PC-9 (cell line): ENCODE measurements around the gene TMEM117. TPM values are rescaled to one million over a fixed set of nuclear protein-coding genes. Genes with fewer than 3 reads are reported as not detected.
"Not testable (repeated sequence)": the region's sequence is repeated elsewhere in the genome, so short reads cannot be mapped to it uniquely, and the experiment has no call there.

ENCODE experiments used
- BruUV-seq: library from RNA; stranded (reverse); fragments of 400-500 nt; replicated peaks from 2 replicates; lab custom pipeline; 2021; lab: Mats Ljungman, UMichigan
- CTCF ChIA-PET: fragments of 300-600 bp; sonication (Branson Sonifier 250); formaldehyde crosslinking; loops from one replicate; lab custom pipeline; 2022; ENCODE audit warnings: antibody characterized with exemption; lab: Charles Lee
- POLR2A ChIA-PET: fragments of 300-600 bp; sonication (Branson Sonifier 250); formaldehyde crosslinking; loops from one replicate; lab custom pipeline; 2022; ENCODE audit warnings: antibody characterized with exemption; ENCODE audit not compliant: unreplicated experiment; lab: Charles Lee
- DNase-seq, 2 experiments: peaks; one replicate each; pipeline versions ENCODE4 v3.0.0 to v3.0.0-alpha.2; 2015 to 2022; ENCODE audit warnings: mixed read lengths in 1 of 2
- H2AFZ ChIP-seq: fragments of 200-600 bp; sonication (generic); 2 replicates; pipeline ENCODE4 v1.8.1; 2017; ENCODE audit warnings: antibody characterized with exemption
- H3F3A ChIP-seq: fragments of 200-600 bp; sonication (generic); 2 replicates; pipeline ENCODE4 v1.8.1; 2017; ENCODE audit warnings: antibody characterized with exemption, mild to moderate bottlenecking, low read depth; ENCODE audit not compliant: insufficient read depth
- H3K27ac ChIP-seq: fragments of 200-600 bp; sonication (generic); 2 replicates; pipeline ENCODE4 v1.6.1; 2016; ENCODE audit warnings: mixed run types
- H3K27me3 ChIP-seq: fragments of 200-600 bp; sonication (generic); 2 replicates; pipeline ENCODE4 v1.6.1; 2016; ENCODE audit warnings: low read depth, mixed run types; ENCODE audit not compliant: insufficient read depth
- H3K36me3 ChIP-seq: fragments of 200-600 bp; sonication (generic); 2 replicates; pipeline ENCODE4 v1.6.1; 2016; ENCODE audit warnings: low read depth, mixed run types
- H3K4me1 ChIP-seq: fragments of 200-600 bp; sonication (generic); replicated peaks from 2 replicates; pipeline ENCODE4 v1.6.1; 2016; ENCODE audit warnings: mixed run types; ENCODE audit not compliant: insufficient read depth
- H3K4me2 ChIP-seq: fragments of 200-600 bp; sonication (generic); 2 replicates; pipeline ENCODE4 v1.6.1; 2017; ENCODE audit warnings: mixed run types
- H3K4me3 ChIP-seq: fragments of 200-600 bp; sonication (generic); 2 replicates; pipeline ENCODE4 v1.6.1; 2016; ENCODE audit warnings: mixed run types
- H3K79me2 ChIP-seq: fragments of 200-600 bp; sonication (generic); 2 replicates; pipeline ENCODE4 v1.6.1; 2017; ENCODE audit warnings: low read depth, mixed run types
- H3K9me2 ChIP-seq: fragments of 200-600 bp; sonication (generic); 2 replicates; pipeline ENCODE4 v1.8.1; 2017; ENCODE audit warnings: mild to moderate bottlenecking; ENCODE audit not compliant: insufficient read depth
- H3K9me3 ChIP-seq: fragments of 200-600 bp; sonication (generic); 2 replicates; pipeline ENCODE4 v1.8.1; 2016; ENCODE audit warnings: low read depth; ENCODE audit not compliant: insufficient read depth
- H4K20me1 ChIP-seq: fragments of 200-600 bp; sonication (generic); 2 replicates; pipeline ENCODE4 v1.8.1; 2017; ENCODE audit not compliant: insufficient read depth
- CTCF ChIP-seq: fragments of 200-600 bp; sonication (generic); conservative IDR thresholded peaks from 2 replicates; pipeline ENCODE4 v1.6.1; 2017; ENCODE audit warnings: mixed run types, antibody characterized with exemption, mild to moderate bottlenecking, moderate library complexity
- EZH2 ChIP-seq: fragments of 200-600 bp; sonication (generic); IDR thresholded peaks from 2 replicates; pipeline ENCODE4 v1.8.0; 2017; ENCODE audit warnings: antibody characterized with exemption, low read depth
- intact Hi-C: fragments of 100-400 bp; cut with micrococcal nuclease; formaldehyde crosslinking; loops from one replicate; pipeline ENCODE4 v1.10.0; 2022; ENCODE audit not compliant: unreplicated experiment
- total RNA-seq: library from RNA; stranded (reverse); gene quantifications from 2 replicates; pipeline ENCODE4 v1.2.3, GENCODE V29; 2021

Gene TMEM117
- total RNA-seq, 1 experiment from 2014 or later: 2.0 TPM

DNA sequence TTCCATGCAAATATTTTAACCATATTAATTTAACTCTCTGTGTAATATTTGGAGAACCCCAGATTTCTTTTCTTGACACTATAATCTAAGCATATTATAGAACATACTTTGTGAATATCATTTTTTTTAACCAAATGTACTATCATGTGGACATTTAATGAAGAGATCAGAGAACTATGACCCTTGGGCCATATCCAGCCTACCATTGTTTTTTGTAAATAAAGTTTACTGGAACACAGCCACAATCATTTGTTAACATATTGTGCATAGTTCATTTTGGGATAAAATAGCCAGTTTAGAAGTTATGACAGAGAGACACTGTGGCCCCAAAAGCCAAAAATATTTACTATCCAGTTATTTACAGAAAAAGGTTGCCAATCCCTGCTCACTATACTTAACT is 338.2 kb downstream of the TMEM117 start:
- H3F3A ChIP-seq: no peaks in the 10 kb centered on the region
- DNase-seq: no peak
- H3K36me3 ChIP-seq: no peaks in the 10 kb centered on the region
- H3K4me2 ChIP-seq: no peak overlapping the region
- ChIA-PET CTCF (no interaction called here), POLR2A (no interaction called here)
- no peak overlapping the region for H3K27ac ChIP-seq
- H3K4me1 ChIP-seq: no peaks in the 10 kb centered on the region
- no peaks in the 10 kb centered on the region for H3K27me3 ChIP-seq
- TF ChIP-seq EZH2 (no peak), CTCF (no peak)
- no peaks in the 10 kb centered on the region for H3K79me2 ChIP-seq
- H3K9me2 ChIP-seq: no peaks in the 10 kb centered on the region
- intact Hi-C loops: no loop called here
- H2AFZ ChIP-seq: no peak overlapping the region
- BruUV-seq: no TSS peak
- no peaks in the 10 kb centered on the region for H3K9me3 ChIP-seq
- no peak overlapping the region for H3K4me3 ChIP-seq
- H4K20me1 ChIP-seq: no peaks in the 10 kb centered on the region

DNA sequence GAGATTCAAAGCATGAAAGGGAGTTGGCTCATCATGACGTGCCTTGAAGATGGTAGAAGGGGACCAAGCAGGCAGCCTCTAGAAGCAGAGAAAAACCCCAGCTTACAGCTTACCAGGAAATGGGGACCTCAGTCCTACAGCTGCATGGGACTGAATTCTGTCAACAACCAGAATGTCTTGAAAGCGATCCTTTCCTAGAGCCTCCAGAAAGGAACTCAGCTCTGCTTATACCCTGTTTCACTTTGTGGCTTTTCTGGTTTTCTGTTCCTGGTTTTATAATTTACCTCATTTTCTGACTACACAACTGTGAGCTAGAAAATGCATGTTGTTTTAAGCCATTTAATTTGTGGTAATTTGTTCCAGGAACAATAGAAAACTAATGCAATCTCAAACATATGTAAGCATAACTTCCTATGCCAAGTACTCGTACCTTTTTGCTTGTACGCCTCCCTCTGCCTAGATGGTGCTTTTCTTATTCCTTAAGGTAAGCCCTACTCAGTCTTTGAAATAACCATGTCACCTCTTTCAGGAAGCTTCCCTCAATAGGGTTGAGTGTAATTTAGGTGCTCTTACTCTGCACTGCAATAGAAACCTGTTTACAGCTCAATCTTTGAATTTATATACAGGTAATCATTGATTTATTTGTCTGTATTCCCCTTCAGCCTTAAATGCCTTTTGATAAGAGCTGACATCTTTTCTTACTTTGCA is 348.8 kb downstream of the TMEM117 start:
- no peak overlapping the region for H3K4me2 ChIP-seq
- BruUV-seq: no TSS peak
- no peak overlapping the region for H3K27ac ChIP-seq
- H3F3A ChIP-seq: no peaks in the 10 kb centered on the region
- H3K36me3 ChIP-seq: no peaks in the 10 kb centered on the region
- ChIA-PET CTCF (no interaction called here), POLR2A (no interaction called here)
- no peaks in the 10 kb centered on the region for H4K20me1 ChIP-seq
- no peaks in the 10 kb centered on the region for H3K9me2 ChIP-seq
- no peak overlapping the region for H3K4me3 ChIP-seq
- intact Hi-C loops: no loop called here
- no peak overlapping the region for H2AFZ ChIP-seq
- H3K27me3 ChIP-seq: no peaks in the 10 kb centered on the region
- TF ChIP-seq EZH2 (no peak), CTCF (no peak)
- no peaks in the 10 kb centered on the region for H3K4me1 ChIP-seq
- H3K9me3 ChIP-seq: no peaks in the 10 kb centered on the region
- no peak for DNase-seq
- no peaks in the 10 kb centered on the region for H3K79me2 ChIP-seq

DNA sequence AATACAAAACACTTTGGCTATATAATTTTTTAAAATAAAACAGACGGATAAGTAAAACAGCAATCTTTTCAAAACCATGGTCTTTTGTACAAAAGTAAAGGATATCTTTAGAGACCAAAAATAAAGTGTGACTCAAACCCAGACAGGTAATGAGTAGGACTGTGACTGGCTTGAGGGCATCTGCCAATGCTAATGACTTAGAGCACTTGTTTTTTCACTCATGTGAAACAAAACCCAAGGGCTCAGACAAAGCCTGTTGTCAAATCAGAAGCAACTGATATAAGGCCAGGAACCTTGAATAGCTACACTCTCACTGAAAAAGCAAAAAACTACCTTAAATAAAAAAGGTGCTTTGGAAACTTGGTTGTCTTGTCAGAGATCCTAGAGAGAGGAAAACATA is 357.4 kb downstream of the TMEM117 start:
- no TSS peak for BruUV-seq
- TF ChIP-seq EZH2 (no peak), CTCF (no peak)
- Histone ChIP-seq H3F3A (no peaks in the 10 kb centered on the region), H4K20me1 (no peaks in the 10 kb centered on the region), H3K4me3 (no peak overlapping the region), H2AFZ (no peak overlapping the region), H3K27me3 (no peaks in the 10 kb centered on the region), H3K9me2 (no peaks in the 10 kb centered on the region), H3K9me3 (no peaks in the 10 kb centered on the region), H3K79me2 (no peaks in the 10 kb centered on the region), H3K27ac (no peak overlapping the region), H3K36me3 (no peaks in the 10 kb centered on the region), H3K4me2 (no peak overlapping the region), H3K4me1 (no peaks in the 10 kb centered on the region)
- no peak for DNase-seq
- intact Hi-C loops: no loop called here
- ChIA-PET POLR2A (no interaction called here), CTCF (no interaction called here)

GRCh38 chr12:44195719-44196118 is 359.8 kb downstream of the TMEM117 start:
- H3K4me2 ChIP-seq, POLR2A ChIA-PET, H2AFZ ChIP-seq, intact Hi-C loops, DNase-seq, H3K27me3 ChIP-seq, H3K79me2 ChIP-seq, BruUV-seq, CTCF ChIA-PET, H3K4me1 ChIP-seq, H3F3A ChIP-seq, H4K20me1 ChIP-seq, H3K9me2 ChIP-seq, H3K4me3 ChIP-seq, H3K27ac ChIP-seq, H3K9me3 ChIP-seq, H3K36me3 ChIP-seq: not testable (repeated sequence)
